Testis (tissue), 3 donors: Measurements from ENCODE around the gene MLST8. TPM values are rescaled to one million over a fixed set of nuclear protein-coding genes. Genes with fewer than 3 reads are reported as not detected.
"Not testable (repeated sequence)": the region's sequence is repeated elsewhere in the genome, so short reads cannot be mapped to it uniquely, and the experiment has no call there.

Source experiments
- DNase-seq: peaks from one replicate; pipeline ENCODE4 v3.0.0-alpha.2; 2019
- H3K27ac ChIP-seq, 2 donors: fragments of 200-600 bp; sonication (generic); one replicate each; pipeline ENCODE4 v1.5.1; 2019
- H3K27me3 ChIP-seq: fragments of 200-600 bp; sonication (generic); one replicate; pipeline ENCODE4 v1.5.1; 2019
- H3K36me3 ChIP-seq: fragments of 200-600 bp; sonication (generic); one replicate; pipeline ENCODE4 v1.5.1; 2017; ENCODE audit warnings: low read depth; ENCODE audit errors: missing control alignments
- H3K4me1 ChIP-seq: fragments of 200-600 bp; sonication (generic); one replicate; pipeline ENCODE4 v1.5.1; 2019
- H3K4me3 ChIP-seq, 2 donors: fragments of 200-600 bp; sonication (generic); one replicate each; pipeline ENCODE4 v1.5.1; 2017 to 2019
- H3K9me3 ChIP-seq: fragments of 200-600 bp; sonication (generic); one replicate; pipeline ENCODE4 v1.5.1; 2017
- POLR2A ChIP-seq: fragments of 450-650 bp; IDR thresholded peaks from one replicate; pipeline ENCODE4 v1.6.1; 2017; ENCODE audit warnings: antibody characterized with exemption, mild to moderate bottlenecking, moderate library complexity
- WGBS, 2 donors: methylation state at CpG; one replicate each; pipeline ENCODE4 v1.1.5; 2018; 5-methylcytosine and 5-hydroxymethylcytosine counted together
- intact Hi-C: fragments of 100-400 bp; cut with DNase I; formaldehyde crosslinking; loops from one replicate; pipeline ENCODE4 v1.15.1; 2023; ENCODE audit warnings: low total_unique reads
- polyA plus RNA-seq: library from polyadenylated mRNA; stranded (reverse); fragments of 350-450 nt; fragmentation: Illumina TruSeq; extraction: RNeasy Lipid Tissue Mini Kit (QIAGEN cat#74804); gene quantifications from one replicate; pipeline ENCODE4 v1.2.3, GENCODE V29; 2014; ENCODE audit warnings: low read depth, low replicate concordance; ENCODE audit not compliant: insufficient read depth
- total RNA-seq, 2 donors: library from RNA; depleted of rRNA; stranded (reverse); fragments of >200 nt; gene quantifications; one replicate each; pipeline ENCODE4 v1.2.3, GENCODE V29; 2016
- TF ChIP-seq, protein P1 (sequence below), 3 experiments: fragments of 450-650 bp in 2 of 3; fragments of 200-600 bp in 1 of 3; sonication (generic) in 1 of 3; IDR thresholded peaks; one replicate each; pipeline ENCODE4 v1.5.1; 2016 to 2019; ENCODE audit warnings: antibody characterized with exemption in 3 of 3, mild to moderate bottlenecking in 2 of 3, moderate library complexity in 1 of 3

MLST8 gene
- total and polyA plus RNA-seq, 3 donors from 2014 or later, result 89.0 to 113 (median 95.4) TPM

DNA sequence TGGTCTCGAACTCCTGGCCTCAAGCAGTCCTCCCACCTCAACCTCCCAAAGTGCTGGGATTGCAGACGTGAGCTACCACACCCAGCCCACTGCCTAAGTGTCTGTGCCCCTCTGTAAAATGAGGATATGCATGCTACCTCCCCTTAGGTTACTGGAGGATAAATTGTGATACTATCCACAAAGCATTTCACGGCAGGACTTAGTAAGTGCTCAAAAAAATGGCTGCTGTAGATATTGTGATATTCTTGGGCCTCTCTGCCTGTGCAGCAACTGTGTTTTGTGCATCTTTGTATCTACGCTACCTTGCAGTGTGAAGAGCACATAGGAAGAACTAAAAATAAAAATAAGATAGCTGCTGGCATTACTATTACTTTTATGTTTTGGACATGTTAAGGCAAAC, 7.0 kb upstream of the MLST8 start:
- 64 to 78% methylated on average over 4 of the region's 4 CpGs for WGBS, 2 donors
- Histone ChIP-seq H3K27me3 (no peaks in the 10 kb centered on the region), H3K4me1 (peaks cover 9% of the 10 kb centered on the region), H3K27ac (no peak overlapping the region), H3K36me3 (no peaks in the 10 kb centered on the region), H3K9me3 (no peaks in the 10 kb centered on the region), H3K4me3 (no peak overlapping the region)
- TF ChIP-seq POLR2A, result no peak
- TF ChIP-seq, protein P1, sequence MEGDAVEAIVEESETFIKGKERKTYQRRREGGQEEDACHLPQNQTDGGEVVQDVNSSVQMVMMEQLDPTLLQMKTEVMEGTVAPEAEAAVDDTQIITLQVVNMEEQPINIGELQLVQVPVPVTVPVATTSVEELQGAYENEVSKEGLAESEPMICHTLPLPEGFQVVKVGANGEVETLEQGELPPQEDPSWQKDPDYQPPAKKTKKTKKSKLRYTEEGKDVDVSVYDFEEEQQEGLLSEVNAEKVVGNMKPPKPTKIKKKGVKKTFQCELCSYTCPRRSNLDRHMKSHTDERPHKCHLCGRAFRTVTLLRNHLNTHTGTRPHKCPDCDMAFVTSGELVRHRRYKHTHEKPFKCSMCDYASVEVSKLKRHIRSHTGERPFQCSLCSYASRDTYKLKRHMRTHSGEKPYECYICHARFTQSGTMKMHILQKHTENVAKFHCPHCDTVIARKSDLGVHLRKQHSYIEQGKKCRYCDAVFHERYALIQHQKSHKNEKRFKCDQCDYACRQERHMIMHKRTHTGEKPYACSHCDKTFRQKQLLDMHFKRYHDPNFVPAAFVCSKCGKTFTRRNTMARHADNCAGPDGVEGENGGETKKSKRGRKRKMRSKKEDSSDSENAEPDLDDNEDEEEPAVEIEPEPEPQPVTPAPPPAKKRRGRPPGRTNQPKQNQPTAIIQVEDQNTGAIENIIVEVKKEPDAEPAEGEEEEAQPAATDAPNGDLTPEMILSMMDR (IDR thresholded peaks at IDR 0.05), result no peak
- DNase-seq, result no peak
- intact Hi-C loops, result no loop called here

DNA sequence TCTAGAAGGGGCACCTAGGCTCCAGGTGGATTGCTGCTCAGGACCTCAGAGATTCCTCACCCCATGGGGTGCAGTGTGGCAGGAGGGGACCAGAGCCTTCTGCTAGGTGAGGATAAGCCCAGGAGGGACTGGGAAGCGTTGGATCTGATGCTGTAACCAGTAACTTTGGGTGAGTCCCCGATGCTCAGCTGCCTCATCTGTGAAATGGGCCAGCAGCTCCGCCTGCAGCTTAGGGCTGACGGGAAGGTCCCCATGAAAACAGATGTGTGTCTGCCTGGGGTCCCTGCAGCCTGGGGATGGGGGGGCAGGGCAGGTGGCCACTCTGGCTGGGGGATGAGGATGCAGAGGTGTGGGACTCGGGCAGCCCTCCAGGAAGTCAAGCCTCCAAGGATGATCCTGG, 6.2 kb upstream of the MLST8 start:
- no peak for TF ChIP-seq POLR2A
- TF ChIP-seq, protein P1 (IDR thresholded peaks at IDR 0.05), result no peak
- peaks cover 10% of the 10 kb centered on the region for H3K4me1 ChIP-seq
- H3K36me3 ChIP-seq, result no peaks in the 10 kb centered on the region
- H3K9me3 ChIP-seq, result no peaks in the 10 kb centered on the region
- no peak overlapping the region for H3K27ac ChIP-seq
- 77 to 92% methylated on average over 4 to 5 of the region's 5 CpGs for WGBS, 2 donors
- intact Hi-C loops, result no loop called here
- no peaks in the 10 kb centered on the region for H3K27me3 ChIP-seq
- H3K4me3 ChIP-seq, result no peak overlapping the region
- DNase-seq, result no peak

GRCh38 chr16:2199621-2200139, 5.6 kb upstream of the MLST8 start:
- Histone ChIP-seq H3K4me1 (peaks cover 14% of the 10 kb centered on the region), H3K36me3 (no peaks in the 10 kb centered on the region), H3K4me3 (no peak overlapping the region), H3K9me3 (no peaks in the 10 kb centered on the region), H3K27me3 (no peaks in the 10 kb centered on the region), H3K27ac (no peak overlapping the region)
- no peak for DNase-seq
- 74 to 88% methylated on average over 5 to 7 of the region's 14 CpGs for WGBS, 2 donors
- intact Hi-C loops, result no loop called here
- TF ChIP-seq, protein P1 (IDR thresholded peaks at IDR 0.05), result no peak
- no peak for TF ChIP-seq POLR2A

GRCh38 chr16:2200313-2200712, 4.9 kb upstream of the MLST8 start:
- intact Hi-C loops, result no loop called here
- no peak overlapping the region for H3K27ac ChIP-seq
- WGBS, 2 donors, result 92 to 93% methylated on average over 6 of the region's 6 CpGs

DNA sequence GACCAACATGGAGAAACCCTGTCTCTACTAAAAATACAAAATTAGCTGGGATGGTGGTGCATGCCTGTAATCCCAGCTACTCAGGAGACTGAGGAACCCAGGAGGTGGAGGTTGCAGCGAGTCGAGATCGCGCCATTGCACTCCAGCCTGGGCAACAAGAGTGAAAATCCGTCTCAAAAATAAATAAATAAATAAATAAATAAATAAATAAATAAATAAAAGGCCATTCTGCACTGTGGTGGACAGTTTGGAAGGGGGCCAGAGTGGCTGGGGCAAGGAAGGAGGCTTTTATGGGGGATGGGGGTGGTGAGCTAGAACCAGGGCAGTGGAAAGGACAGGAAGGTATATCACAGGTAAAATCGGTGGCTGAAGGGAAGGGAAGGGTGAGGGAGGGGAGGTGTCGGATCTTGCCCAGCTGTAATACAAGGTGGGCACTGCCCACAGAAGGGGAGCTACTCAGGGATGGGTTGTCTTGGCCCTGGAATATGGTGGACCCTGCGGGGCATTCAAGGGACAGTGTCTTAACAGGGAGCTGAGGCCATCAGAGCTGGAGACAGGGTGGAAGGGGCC, 2.0 kb upstream of the MLST8 start:
- intact Hi-C loops, H3K36me3 ChIP-seq, DNase-seq, H3K4me3 ChIP-seq, H3K27me3 ChIP-seq, H3K9me3 ChIP-seq, H3K27ac ChIP-seq: not testable (repeated sequence)
- 95 to 96% methylated on average over 8 of the region's 8 CpGs for WGBS, 2 donors
- peaks cover 18% of the 10 kb centered on the region for H3K4me1 ChIP-seq

More at GRCh38 chr16:2200313-2200712, 4.9 kb upstream of the MLST8 start:
- no peak for TF ChIP-seq POLR2A
- TF ChIP-seq, protein P1 (IDR thresholded peaks at IDR 0.05), result no peak
- H3K27me3 ChIP-seq, result no peaks in the 10 kb centered on the region
- H3K4me3 ChIP-seq, result no peak overlapping the region
- H3K36me3 ChIP-seq, result no peaks in the 10 kb centered on the region
- DNase-seq, result no peak
- no peaks in the 10 kb centered on the region for H3K9me3 ChIP-seq
- H3K4me1 ChIP-seq, result peaks cover 13% of the 10 kb centered on the region
